Stimulated activated CD4-positive, alpha-beta T cell treated with anti-CD3 and anti-CD28 coated beads, Interleukin-2, amount 100 ng/mL, for 48 hours (primary cell): ENCODE data around the gene SLC25A44.

Experiments used
- DNase-seq, 2 donors: peaks; one replicate each; pipeline ENCODE4 v3.0.0-alpha.2; 2020

The SLC25A44 gene

GRCh38 chr1:156244126-156244525 lies 50.2 kb downstream of the SLC25A44 start:
- DNase-seq: no peak

DNA sequence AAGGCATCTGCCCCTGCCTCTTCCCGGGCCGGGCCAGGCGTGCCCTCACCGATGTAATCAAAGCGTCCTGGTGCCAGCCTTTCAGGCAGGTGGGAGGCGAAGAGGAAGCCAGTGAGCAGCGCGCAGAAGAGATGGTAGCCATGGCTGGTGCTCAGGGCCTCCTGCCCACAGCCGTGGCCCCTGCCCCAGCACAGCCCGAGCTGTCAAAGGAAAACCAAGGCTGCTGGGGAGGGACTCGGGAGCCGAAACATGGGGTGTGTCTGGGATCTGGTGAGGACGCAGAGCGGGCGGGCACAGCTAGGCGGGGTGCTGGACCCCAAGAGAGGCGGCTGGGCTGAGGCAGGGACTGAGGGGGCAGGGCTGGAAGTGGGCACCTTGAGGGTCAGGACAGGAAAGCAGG lies 50.8 kb downstream of the SLC25A44 start:
- no peak for DNase-seq

- DNase-seq: no peak
These were observed 51.7 kb downstream of the SLC25A44 start for GRCh38 chr1:156245451-156246232.

- DNase-seq: no peak
These were observed 52.4 kb downstream of the SLC25A44 start for GRCh38 chr1:156246241-156246780.

DNA sequence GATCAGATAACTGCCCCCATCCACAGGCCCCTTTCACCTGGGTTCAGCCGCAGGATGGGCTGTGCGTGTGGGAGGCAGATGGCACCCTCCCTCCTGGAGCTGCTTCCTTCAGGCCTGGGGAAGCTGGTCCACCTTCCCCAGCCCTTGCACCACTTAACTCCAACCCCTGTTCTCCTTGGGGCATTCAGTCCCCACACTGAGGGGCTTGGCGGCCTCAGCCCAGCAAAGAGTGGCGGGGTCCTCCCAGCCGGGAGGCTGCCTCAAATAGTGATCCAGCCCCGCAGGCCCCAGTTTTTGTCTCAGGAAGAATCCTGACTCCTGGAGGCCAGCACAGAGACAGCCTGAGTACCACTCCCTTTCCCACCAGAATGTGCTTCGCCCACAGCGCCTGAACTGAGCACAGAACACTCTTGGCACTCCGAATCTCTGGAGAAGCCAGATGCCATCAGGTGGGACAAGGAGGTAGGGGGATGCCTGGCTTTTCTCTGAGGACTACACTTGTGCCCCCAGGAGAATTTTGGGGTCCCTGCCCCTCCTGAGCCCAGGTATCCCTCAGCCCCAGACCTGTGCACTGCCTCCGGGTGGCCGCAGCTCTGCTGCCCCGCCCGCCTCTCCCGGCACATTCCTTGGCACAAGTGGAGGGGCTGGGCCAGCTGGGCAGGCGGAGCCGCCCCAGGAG lies 53.0 kb downstream of the SLC25A44 start:
- no peak for DNase-seq

GRCh38 chr1:156247460-156248322 lies 53.8 kb downstream of the SLC25A44 start, which contains the start of gene PAQR6:
Gene PAQR6 (minus strand): TSS chr1:156248056. CDS start chr1:156246731, 1,325 bp downstream.
- no peak for DNase-seq

DNA sequence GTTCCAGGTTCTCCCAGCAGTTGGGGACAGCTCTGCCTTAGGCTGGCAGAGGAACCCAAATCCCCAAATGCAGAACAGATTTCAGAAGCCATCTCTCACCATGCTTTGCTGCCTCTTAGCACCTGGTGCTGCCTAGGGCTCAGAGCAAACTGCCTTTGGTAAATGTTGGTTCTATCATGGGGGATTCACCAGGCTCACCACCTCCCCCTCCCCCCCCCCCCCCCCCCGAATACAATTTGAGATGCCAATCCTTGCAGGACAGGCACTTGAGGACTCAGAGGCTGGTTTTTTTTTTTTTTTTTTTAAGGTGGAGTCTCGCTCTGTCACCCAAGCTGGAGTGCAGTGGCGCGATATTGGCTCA lies 54.4 kb downstream of the SLC25A44 start:
- no peak for DNase-seq

DNA sequence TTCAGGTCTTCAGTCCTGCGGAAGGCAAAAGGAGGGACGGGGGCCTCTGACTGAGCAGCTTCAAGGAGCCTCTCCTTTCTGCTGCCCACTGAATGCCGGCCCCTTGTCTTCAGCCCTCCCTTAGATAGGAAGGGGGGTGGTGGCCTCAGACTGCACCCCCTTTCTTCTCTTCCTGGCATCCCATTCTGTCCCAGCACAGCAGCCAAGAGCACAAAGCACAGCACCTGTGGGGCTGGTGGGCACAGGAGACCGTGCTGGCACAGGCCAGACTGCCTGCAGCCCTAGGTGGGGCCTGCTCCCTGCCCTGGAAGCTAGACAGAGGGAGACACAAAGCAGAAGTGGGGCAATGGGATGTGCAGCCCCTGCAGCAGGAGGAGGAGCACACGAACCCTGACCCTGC lies 55.7 kb downstream of the SLC25A44 start:
- DNase-seq: no peak

- DNase-seq: no peak
These were observed 57.6 kb downstream of the SLC25A44 start for GRCh38 chr1:156251527-156251926.

- no peak for DNase-seq
These were observed 59.7 kb downstream of the SLC25A44 start for GRCh38 chr1:156253634-156254033.

- DNase-seq: no peak
These were observed 63.8 kb downstream of the SLC25A44 start for GRCh38 chr1:156257711-156258110.

GRCh38 chr1:156258859-156259258 lies 65.0 kb downstream of the SLC25A44 start:
- no peak for DNase-seq

DNA sequence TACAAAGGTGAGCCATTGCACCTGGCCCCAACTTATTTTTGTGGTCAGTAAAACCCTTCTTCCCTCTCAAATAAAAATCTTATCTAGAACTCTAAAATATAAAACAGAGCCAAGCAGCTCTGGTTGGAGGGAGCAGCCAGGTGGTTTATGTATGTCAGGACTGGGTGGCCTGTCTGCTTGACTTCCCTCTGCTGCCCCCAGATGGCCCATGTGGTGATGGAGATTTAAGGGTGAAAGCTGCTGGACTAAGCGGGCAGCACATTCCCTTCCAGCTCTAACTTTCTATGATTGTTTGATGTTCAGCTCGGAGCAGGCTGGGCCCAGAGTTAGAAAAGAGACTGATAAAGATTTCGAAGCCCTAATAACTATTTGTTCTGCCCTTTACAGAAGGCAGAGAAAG lies 65.9 kb downstream of the SLC25A44 start:
- DNase-seq: no peak

GRCh38 chr1:156260896-156261295 lies 67.0 kb downstream of the SLC25A44 start:
- DNase-seq: no peak
